Adipocyte (in vitro differentiated cells): ENCODE data around the gene AFAP1.
"Not testable (repeated sequence)": the region's sequence is repeated elsewhere in the genome, so short reads cannot be mapped to it uniquely, and the experiment has no call there.

Source experiments
- DNase-seq: peaks from one replicate; pipeline ENCODE4 v3.0.0-alpha.2; 2015; ENCODE audit warnings: low read depth
- H3K27me3 ChIP-seq: replicated peaks from 2 replicates; pipeline ENCODE4 v1.7.0; 2013; ENCODE audit warnings: mild to moderate bottlenecking, low read length, moderate library complexity; ENCODE audit not compliant: control insufficient read depth, insufficient read depth
- H3K36me3 ChIP-seq: 2 replicates; pipeline ENCODE4 v1.7.0; 2013; ENCODE audit warnings: low read length, mild to moderate bottlenecking, moderate library complexity; ENCODE audit not compliant: control insufficient read depth, insufficient read depth, severe bottlenecking
- H3K4me1 ChIP-seq: 2 replicates; pipeline ENCODE4 v1.7.0; 2013; ENCODE audit warnings: mild to moderate bottlenecking, low read length, moderate library complexity; ENCODE audit not compliant: control insufficient read depth, insufficient read depth
- H3K4me3 ChIP-seq: 2 replicates; pipeline ENCODE4 v1.7.0; 2013; ENCODE audit warnings: mild to moderate bottlenecking, low read length, moderate library complexity
- H3K9ac ChIP-seq: 2 replicates; pipeline ENCODE4 v1.7.0; 2013; ENCODE audit warnings: mild to moderate bottlenecking, low read length, moderate library complexity
- H3K9me3 ChIP-seq: 2 replicates; pipeline ENCODE4 v1.7.0; 2013; ENCODE audit warnings: mild to moderate bottlenecking, low read length, moderate library complexity; ENCODE audit not compliant: control insufficient read depth

AFAP1 gene

DNA sequence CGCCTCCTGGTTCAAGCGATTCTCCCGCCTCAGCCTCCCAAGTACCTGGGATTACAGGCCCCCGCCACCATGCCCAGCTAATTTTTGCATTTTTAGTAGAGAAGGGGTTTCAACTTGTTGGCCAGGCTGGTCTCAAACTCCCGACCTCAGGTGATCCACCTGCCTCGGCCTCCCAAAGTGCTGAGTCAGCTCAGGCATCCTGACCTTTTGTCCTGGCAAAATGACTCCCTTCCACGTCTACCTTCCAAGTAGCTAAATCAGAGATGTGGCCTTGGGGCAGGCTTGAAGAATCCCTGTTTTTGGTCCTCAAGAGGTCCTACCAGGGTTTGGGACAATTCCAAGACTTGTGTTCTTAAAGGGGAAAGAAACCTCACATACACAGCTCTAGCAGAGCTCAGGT is 12.8 kb downstream of the AFAP1 start:
- Histone ChIP-seq H3K9me3 (no peaks in the 10 kb centered on the region), H3K36me3 (no peaks in the 10 kb centered on the region), H3K4me1 (peaks cover 18% of the 10 kb centered on the region), H3K27me3 (no peaks in the 10 kb centered on the region), H3K9ac (no peak overlapping the region), H3K4me3 (no peak overlapping the region)
- no peak for DNase-seq

DNA sequence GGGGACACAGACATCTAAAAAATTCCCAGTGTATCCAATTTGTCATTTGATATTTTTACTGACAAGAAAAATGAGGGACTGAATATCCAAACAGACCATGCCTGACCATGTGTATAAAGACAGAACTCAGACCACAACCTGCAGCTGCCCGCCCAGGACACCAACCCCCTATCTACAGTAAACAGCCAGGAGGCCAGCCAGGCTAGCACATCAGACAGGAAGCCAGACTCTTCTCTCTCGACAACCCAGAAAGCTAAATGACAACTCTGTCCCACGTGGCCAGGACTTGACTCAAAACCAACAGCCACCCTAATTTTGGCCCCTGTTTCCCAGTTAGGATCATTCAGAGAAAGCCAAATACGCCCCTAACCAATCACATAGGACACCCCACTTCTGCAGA is 15.1 kb downstream of the AFAP1 start:
- no peak for DNase-seq
- Histone ChIP-seq H3K4me1 (peaks cover 12% of the 10 kb centered on the region), H3K4me3 (no peak overlapping the region), H3K9me3 (no peaks in the 10 kb centered on the region), H3K9ac (no peak overlapping the region), H3K36me3 (no peaks in the 10 kb centered on the region), H3K27me3 (no peaks in the 10 kb centered on the region)

DNA sequence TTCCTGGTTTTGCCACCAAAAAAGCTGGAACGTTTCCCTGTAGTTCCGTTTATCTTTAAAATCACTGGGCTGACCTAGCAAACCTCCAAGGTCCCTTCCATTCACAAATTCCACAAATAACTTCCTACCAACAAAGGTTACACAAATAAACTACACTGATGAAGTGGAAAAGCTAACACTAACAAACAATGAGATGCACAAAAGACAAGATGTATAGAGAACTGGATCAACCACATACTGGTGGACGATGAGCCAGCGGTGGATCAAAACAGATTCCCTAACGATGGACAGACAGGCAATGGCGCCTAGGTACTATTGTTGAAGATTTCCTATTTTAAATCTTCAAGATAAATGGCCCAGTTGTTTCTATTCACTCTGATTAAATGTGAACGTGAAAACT is 15.5 kb downstream of the AFAP1 start:
- H3K36me3 ChIP-seq: no peaks in the 10 kb centered on the region
- peaks cover 8% of the 10 kb centered on the region for H3K4me1 ChIP-seq
- H3K9ac ChIP-seq: no peak overlapping the region
- no peaks in the 10 kb centered on the region for H3K9me3 ChIP-seq
- DNase-seq: no peak
- no peaks in the 10 kb centered on the region for H3K27me3 ChIP-seq
- no peak overlapping the region for H3K4me3 ChIP-seq

DNA sequence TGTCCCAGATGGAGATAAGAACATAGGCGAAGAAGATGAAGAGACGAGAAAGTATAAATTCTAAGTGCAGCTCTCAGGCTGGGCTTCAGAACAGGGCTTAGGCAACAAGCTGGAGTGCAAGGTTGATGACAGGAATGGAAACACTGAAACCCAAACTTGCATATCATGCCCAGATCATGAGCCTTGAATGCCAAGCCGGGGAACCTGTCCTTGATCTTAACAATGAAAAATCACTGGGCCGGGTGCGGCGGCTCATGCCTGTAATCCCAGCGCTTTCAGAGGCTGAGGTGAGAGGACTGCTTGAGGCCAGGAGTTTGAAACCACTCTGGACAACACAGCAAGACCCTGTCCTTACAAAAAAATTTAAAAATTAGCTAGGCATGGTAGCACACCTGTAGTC is 17.2 kb downstream of the AFAP1 start:
- no peaks in the 10 kb centered on the region for H3K9me3 ChIP-seq
- peaks cover 6% of the 10 kb centered on the region for H3K4me1 ChIP-seq
- no peak for DNase-seq
- no peaks in the 10 kb centered on the region for H3K27me3 ChIP-seq
- H3K36me3 ChIP-seq: peaks cover 8% of the 10 kb centered on the region
- no peak overlapping the region for H3K4me3 ChIP-seq
- no peak overlapping the region for H3K9ac ChIP-seq

DNA sequence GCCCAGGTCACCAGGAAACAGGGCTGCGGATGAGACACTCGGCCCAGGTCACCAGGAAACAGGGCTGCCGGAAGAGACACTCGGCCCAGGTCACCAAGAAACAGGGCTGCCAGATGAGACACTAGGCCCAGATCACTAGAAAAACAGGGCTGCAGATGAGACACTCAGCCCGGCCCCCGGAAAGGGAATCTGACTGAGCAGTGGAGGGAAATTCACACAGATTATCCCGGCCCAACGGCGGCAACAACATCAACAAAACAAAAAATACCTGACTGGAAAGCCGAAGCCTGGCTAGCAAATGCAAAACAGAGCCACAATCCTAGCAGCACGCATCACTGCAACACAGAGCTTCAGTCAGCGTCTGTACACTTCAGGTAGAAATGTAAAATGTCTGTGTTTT is 20.7 kb downstream of the AFAP1 start:
- Histone ChIP-seq H3K27me3 (no peaks in the 10 kb centered on the region), H3K4me3 (no peak overlapping the region), H3K9ac (no peak overlapping the region), H3K9me3 (no peaks in the 10 kb centered on the region), H3K4me1 (peaks cover 19% of the 10 kb centered on the region), H3K36me3 (peaks cover 11% of the 10 kb centered on the region)
- peak; percentile 55 for DNase-seq

DNA sequence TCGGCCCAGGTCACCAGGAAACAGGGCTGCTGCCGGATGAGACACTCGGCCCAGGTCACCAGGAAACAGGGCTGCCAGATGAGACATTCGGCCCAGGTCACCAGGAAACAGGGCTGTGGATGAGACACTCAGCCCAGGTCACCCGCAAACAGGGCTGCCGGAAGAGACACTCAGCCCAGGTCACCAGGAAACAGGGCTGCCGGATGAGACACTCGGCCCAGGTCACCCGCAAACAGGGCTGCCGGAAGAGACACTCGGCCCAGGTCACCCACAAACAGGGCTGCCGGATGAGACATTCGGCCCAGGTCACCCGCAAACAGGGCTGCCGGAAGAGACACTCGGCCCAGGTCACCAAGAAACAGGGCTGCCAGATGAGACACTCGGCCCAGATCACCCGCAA is 21.5 kb downstream of the AFAP1 start:
- H3K4me3 ChIP-seq, H3K9ac ChIP-seq, DNase-seq, H3K27me3 ChIP-seq, H3K9me3 ChIP-seq: not testable (repeated sequence)
- Histone ChIP-seq H3K4me1 (peaks cover 19% of the 10 kb centered on the region), H3K36me3 (peaks cover 11% of the 10 kb centered on the region)

DNA sequence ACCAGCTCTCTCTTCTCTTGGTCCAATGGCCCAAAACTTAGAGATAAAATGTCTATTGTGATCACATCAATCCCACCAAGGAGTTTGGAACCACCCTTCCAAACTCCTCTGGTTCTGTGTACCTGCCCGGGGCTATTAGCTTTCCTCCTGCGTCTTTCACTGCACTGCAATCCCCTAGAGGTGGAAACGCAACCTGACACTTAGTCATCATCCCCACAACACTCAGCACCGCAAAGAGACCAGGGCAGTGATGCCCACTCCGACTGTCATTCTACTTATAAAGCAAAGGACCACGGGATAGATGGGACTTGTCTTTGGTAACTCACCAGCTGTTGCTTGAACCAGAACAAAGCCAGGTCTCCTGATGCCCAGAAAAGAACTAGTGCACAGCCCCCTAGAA is 22.0 kb downstream of the AFAP1 start:
- Histone ChIP-seq H3K9ac (no peak overlapping the region), H3K36me3 (peaks cover 11% of the 10 kb centered on the region), H3K4me1 (peaks cover 19% of the 10 kb centered on the region), H3K9me3 (no peaks in the 10 kb centered on the region), H3K4me3 (no peak overlapping the region), H3K27me3 (no peaks in the 10 kb centered on the region)
- no peak for DNase-seq

DNA sequence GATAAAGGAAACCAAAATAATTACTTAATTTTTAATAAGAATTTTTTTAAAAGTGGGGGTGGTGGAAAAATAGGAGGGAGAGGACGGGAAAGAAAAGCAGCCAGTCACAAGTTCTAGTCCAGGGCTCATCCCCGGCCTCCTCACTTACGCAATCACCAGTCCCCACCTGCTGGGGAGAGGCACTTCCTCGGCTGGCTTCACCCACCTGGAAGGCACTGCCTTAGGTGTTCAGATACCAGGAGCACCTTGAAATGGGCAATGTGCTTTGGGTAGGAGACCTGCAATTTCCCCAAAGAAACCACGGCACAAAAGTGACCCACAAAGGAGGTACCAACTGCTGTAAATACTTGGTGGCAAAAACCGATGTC is 23.8 kb downstream of the AFAP1 start:
- Histone ChIP-seq H3K9ac (no peak overlapping the region), H3K36me3 (peaks cover 11% of the 10 kb centered on the region), H3K4me3 (no peak overlapping the region), H3K9me3 (no peaks in the 10 kb centered on the region), H3K4me1 (peaks cover 36% of the 10 kb centered on the region), H3K27me3 (no peaks in the 10 kb centered on the region)
- no peak for DNase-seq

DNA sequence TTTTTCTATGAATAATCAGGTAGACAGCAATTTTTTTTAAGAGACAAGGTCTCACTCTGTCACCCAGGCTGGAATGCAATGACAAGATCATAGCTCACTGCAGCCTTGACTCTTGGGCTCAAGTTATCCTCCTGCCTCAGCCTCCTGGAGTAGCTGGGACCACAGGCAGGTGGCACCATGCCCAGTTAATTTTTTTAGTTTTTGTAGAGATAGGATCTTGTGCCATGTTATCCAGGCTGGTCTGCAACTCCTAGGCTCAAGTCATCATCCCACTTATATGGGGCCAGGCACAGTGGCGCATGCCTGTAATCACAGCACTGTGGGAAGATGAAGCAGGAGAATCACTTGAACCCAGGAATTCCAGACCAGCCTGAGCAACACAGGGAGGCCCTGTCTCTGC is 26.8 kb downstream of the AFAP1 start:
- DNase-seq: no peak
- H3K4me1 ChIP-seq: peaks cover 64% of the 10 kb centered on the region
- H3K4me3 ChIP-seq: no peak overlapping the region
- H3K9me3 ChIP-seq: no peaks in the 10 kb centered on the region
- no peak overlapping the region for H3K9ac ChIP-seq
- H3K36me3 ChIP-seq: peaks cover 6% of the 10 kb centered on the region
- H3K27me3 ChIP-seq: no peaks in the 10 kb centered on the region

DNA sequence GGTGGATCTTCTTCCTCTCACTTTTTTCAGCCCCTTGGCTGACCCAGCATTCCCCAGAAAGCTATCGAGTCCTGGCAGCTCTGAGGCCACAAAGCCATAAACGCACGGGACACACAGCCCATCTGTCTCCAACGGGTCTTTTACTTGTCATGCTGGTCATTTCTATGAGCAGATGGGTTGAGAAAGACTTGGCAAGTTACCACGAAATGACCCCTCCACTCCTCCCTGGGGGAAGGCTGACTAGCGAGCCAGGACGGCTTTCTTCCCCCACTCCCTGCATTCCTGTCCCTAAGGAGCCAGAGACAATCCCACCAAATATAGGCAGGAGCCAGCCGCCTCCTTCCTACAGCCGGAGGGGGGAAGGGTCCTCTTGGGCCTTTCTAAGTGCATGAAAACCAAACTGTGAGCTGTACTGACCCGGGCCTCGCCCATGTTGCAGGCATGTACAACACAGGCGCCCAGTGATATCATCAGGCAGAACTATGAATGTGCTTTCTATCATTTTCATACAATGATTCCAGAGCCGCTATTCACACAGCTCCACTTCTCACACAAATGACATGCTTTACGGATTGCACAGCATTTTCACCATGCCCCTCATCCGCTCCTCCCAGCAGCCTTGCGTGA is 28.6 kb downstream of the AFAP1 start:
- peak overlapping the region; percentile 80 for H3K9ac ChIP-seq
- H3K4me3 ChIP-seq: peak overlapping the region; percentile 73
- H3K36me3 ChIP-seq: no peaks in the 10 kb centered on the region
- DNase-seq: peak; percentile 92
- H3K4me1 ChIP-seq: peaks cover 64% of the 10 kb centered on the region
- no peaks in the 10 kb centered on the region for H3K9me3 ChIP-seq
- H3K27me3 ChIP-seq: no peaks in the 10 kb centered on the region

DNA sequence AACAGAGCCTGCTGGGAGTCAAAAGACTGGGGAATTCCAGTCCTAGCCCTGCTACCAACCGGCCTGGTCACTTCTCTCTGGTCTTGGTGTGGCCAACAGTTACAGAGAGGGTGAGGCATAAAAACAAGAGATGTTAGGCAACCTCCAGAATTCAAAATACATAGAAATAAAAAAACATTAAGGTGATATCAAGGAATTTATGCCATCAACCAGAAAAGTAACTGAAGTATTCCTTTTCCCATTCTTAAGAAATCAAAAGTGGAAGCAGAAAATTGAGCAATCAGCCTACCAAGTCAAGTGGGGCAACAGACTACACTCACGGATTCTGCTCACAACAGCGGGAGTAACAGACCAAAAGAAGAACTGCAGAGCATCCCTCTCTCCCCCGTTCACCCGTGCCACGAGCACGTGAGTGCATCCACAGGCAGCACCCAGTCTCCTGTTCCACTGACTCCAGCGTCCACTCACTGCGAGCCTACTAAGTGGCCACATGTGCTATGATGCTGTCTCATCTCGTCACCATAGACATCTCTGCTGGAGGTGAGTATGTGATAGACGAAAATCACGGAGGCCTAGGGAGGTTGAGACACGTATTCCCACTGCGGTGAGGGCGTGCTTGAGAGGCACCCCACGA is 29.3 kb downstream of the AFAP1 start:
- Histone ChIP-seq H3K4me1 (peaks cover 70% of the 10 kb centered on the region), H3K36me3 (no peaks in the 10 kb centered on the region), H3K4me3 (peak overlapping the region; percentile 73), H3K9me3 (no peaks in the 10 kb centered on the region), H3K9ac (peak overlapping the region; percentile 80), H3K27me3 (no peaks in the 10 kb centered on the region)
- DNase-seq: peak; percentile 83
